GM19463 (cell line): ENCODE results near the gene COPG1.
"Not testable (repeated sequence)": the region's sequence is repeated elsewhere in the genome, so short reads cannot be mapped to it uniquely, and the experiment has no call there.

Source experiments
- ATAC-seq: cut with Tn5 transposase; IDR thresholded peaks from one replicate; pipeline ENCODE4 v1.9.1; 2021; ENCODE audit warnings: mild to moderate bottlenecking, moderate library complexity; ENCODE audit not compliant: unreplicated experiment

The COPG1 gene

GRCh38 chr3:129240436-129240835, 9.0 kb upstream of the COPG1 start:
- no peak for ATAC-seq

GRCh38 chr3:129245141-129245540, 4.3 kb upstream of the COPG1 start:
- ATAC-seq = no peak

DNA sequence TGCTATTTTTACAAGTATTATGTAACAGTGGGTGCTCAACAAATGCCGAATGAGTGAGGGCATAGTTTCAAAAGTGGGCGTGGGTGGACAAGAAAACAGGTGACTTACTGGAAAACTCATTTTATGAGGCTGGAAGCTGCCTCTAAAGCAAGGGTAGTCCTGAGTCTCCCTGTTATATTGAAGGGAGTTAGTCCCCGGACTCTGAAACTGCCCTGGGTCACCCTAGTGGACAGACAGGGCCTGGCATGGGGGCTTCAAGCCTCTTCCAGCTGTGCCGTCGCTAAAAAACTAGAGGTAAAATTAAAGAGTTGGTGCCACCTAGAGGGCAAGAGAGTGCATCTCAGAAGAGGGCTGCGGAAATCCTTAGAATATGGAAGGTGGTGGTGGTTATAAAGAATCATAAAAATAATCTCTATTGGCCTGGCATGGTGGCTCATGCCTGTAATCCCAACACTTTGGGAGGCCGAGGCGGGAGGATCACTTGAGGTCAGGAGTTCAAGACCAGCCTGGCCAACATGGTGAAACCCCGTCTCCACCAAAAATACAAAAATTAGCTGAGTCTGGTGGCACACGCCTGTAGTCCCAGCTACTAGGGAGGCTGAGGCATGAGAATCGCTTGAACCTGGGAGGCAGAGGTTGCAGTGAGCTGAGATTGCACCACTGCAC, 3.6 kb upstream of the COPG1 start:
- not testable (repeated sequence) for ATAC-seq

DNA sequence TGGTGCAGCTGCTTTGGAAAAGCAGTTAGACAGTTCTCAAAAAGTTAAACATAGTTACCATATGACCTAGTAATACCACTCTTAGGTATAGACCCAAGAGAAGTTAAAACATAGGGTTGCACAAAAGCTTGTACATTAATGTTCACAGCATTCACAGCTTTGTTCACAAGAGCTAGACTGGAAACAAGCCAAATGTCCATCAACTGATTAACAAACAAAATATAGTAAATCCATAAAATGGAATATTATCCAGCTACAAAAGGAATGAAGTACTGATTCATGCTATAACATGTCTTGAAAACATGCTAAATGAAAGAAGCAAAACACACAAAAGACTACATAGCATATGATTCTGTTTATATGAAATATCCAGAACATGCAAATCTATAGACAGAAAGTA, 2.8 kb upstream of the COPG1 start:
- ATAC-seq = no peak

GRCh38 chr3:129248286-129248979, 973 bp upstream of the COPG1 start:
- ATAC-seq = no peak

- no peak for ATAC-seq
Observed at GRCh38 chr3:129252748-129253147, 3.3 kb downstream of the COPG1 start.

DNA sequence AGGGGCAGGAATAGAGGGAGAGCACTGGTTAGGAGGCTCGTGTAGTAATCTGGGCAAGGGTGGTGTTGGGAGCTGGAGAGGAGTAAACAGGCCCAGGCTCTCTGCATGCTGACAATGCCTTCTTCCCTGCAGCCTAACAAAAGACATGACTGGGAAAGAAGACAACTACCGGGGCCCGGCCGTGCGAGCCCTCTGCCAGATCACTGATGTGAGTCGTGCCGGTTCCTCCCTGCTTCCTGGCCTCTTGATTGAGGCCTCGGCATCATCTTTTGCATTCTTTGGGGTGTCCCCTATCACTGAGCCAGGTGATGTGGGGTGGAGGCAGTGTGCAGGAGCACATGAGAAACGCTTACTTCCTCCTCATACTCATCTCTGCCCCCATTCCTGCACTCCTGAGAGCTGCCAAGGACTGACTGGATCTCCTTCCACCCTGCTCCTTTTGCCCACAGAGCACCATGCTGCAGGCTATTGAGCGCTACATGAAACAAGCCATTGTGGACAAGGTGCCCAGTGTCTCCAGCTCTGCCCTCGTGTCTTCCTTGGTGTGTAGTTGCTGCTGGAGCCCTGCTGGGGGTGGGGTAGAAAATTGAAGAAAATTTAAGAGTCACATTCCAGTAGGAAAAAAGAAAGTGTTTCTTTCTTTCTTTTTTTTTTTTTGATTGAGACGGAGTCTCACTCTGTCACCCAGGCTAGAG, 5.3 kb downstream of the COPG1 start:
- no peak for ATAC-seq

DNA sequence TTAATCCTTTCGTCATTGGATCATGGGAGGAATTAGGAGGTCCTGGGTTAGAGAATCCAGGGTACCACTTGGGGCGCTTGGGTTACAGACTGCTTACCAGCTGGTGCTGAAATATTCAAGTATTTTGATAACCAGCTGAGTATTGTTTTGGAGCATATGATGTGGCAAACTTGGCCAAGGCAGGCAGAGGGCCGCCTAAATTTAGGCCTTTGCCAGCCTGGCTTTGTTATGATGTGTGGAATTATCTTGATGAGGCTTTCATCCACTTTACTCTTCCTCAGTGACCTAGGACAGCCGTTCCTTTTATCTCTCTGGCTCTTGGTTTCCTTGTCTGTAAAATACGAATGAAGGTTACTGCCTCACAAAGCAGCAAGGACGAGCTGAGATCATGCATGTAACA, 6.9 kb downstream of the COPG1 start:
- no peak for ATAC-seq

DNA sequence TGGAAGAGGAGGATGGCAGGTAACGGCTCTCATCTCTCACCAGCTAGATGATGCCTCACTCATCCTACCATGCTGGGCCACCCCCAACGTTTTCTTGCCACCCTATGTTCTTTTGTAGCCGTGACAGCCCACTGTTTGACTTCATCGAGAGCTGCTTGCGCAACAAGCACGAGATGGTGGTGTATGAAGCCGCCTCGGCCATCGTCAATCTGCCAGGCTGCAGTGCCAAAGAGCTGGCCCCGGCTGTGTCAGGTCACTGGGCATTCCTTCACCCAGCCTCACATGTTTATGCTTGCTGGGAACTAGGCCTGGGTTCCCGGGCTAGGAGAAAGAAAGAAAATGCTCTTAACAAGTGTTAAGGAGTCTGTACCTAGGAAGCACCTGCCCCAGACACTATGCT, 8.2 kb downstream of the COPG1 start:
- ATAC-seq = no peak

DNA sequence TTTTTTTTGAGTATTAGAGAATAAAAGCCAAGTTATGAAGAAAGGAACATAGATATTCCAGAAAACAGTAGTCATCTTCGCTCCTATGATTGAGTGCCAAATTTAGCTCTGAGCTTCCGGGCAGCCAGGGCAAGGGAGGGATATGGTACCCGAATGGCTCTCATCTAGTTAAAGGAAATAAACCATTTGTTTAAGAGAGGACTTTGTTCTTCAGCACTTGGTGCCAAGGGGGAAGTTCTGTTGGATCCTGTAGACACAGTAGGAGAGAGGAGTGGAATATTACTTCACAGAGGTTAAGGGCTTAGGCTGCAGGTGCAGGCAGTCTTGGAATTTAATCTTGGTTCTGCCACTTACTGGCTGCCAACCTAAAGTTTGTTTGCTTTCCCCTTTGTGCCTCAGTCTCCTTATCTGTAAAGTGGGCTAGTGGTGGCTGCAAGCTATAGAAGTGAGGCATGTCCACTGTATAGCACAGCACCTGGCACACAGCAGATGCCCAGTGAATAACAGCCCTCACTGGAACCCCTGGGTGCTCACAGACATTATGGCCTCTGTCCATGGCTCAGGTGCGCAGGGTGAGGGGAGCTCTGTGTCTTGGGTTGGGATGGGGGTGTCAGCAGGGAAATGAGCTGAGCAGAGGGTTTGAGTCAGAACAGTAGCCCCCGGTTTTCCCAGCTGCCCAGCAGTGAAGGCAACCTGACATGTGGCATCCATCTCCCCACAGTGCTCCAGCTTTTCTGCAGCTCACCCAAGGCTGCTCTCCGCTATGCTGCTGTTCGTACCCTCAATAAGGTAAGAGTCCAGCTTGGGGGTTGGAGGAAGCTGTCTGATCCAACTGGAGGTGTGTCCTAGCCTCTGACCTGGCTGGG, 10.4 kb downstream of the COPG1 start:
- ATAC-seq = no peak

DNA sequence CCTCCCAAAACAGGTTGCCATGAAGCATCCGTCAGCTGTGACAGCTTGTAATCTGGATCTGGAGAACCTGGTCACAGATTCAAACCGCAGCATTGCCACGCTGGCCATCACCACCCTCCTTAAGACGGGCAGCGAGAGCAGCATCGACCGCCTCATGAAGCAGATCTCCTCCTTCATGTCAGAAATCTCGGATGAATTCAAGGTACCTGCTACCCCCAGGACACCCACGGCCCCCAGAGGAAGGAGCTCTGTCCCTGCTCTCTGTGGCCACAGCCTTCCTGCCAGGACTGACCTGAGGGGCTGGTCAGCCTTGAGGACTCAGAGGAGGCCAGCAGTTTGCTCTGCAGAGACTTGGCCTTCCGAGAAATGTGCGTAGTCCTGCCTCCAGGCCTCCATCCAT, 11.2 kb downstream of the COPG1 start:
- no peak for ATAC-seq

- ATAC-seq = no peak
Observed at GRCh38 chr3:129261894-129262293, 12.5 kb downstream of the COPG1 start.

DNA sequence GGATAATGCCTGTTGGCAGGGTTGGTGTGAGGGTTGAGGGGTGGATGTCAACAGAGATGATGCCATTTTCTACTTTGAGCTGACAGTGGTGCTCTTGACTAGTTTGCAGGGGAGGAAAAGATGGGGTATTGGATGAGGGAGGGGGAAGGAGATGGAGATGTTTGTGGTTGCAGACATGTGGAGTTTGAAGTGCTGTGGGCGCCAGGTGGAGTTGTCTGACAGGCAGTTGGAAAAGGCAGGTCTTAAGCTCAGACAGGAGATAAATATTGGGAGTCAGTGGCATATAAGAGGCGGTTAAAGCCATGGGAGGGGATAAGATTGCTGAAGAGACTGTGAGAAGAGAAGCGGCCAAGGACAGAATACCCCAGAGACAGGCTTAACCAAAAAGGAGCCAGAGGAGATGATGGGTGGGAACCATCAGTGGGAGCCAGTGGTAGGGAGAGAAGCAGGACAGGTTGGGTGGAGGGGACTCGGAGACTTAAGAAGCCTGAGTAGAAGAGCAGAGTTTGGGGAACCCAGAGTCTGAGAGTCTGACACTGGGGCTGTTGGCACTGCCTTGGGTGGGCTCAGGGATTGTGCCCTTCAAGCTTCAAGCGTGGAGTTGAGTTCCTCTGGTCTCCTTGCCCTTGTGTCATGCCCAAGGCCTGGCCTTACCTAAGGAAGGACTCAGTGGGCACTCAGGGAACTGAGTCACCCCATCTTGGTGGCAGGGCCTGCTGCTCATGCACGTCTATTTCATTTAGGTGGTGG, 13.9 kb downstream of the COPG1 start:
- no peak for ATAC-seq

DNA sequence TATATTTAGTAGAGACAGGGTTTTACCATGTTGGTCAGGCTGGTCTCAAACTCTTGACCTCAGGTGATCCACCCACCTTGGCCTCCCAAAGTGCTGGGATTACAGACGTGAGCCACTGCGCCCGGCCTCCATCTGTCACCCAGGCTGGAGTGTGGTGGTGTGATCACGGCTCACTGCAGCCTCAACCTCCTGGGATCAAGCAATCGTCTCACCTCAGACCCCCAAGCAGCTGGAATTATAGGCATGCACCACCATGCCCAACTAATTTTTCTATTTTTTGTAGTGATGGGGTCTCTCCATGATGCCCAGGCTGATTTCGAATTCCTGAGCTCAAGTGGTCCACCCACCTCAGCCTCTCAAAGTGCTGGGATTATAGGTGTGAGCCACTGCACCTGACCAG, 15.6 kb downstream of the COPG1 start:
- ATAC-seq = not testable (repeated sequence)

DNA sequence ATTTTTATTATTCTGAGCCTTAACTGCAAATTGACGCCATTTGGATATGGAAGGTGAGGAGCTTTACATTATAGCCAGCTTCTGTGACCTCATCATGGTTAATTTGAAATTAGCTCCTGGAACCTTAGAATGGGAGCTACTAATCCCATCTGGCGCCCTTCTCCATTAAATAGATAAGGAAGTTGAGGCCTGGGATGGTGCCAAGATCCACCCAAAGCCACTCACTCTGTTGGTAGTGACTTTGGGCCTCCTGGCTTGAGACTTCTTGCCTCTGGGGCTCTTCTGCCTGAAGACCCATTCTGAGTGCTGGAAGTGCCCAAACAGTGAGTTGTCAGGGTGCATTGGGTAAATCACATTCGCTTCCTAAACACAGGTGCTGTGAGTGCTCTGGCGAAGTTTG, 17.2 kb downstream of the COPG1 start:
- ATAC-seq = no peak

- ATAC-seq = no peak
Observed at GRCh38 chr3:129268396-129268795, 19.0 kb downstream of the COPG1 start.

GRCh38 chr3:129271674-129272073, 22.3 kb downstream of the COPG1 start:
- no peak for ATAC-seq

DNA sequence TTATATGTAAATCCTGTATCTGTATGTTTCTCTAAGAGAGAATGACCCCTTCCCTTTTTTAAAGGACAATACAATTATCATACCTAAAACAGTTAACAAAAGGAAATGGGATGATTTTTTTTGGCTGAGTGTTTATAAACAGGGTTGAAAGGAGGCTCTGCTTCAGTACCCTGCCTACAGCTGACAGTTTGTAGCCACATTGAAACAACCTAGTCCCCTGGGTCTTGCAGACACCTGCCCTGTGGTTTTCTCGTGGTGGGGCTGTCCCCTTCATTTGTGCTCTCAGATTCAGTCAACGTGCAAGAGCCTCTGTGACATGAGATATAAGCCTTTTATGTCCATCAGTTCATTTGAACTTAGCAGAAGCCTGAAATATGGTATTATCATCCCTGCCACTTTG, 27.0 kb downstream of the COPG1 start:
- ATAC-seq = peak; percentile 86

DNA sequence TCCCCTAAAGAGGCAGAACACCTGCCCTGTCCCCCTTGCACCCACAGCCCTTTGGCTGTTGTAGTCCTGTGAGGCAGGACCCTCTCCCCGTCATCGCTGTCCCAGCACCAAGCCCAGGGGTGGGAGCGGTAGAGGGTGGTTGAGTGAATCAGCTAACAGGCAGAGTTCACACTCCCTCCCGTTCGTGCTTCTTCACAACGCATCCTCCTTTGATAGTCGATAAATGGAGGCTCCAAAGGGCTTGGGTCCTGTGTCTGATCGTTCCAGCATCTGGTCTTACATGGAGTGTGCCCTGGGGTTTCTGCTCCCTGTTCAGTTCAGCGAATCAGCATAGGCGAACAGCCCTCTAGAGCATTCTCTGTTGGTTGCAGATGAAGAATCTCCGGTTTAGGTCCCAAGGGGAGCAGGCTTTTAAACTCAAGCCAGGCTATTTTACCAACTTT, 28.4 kb downstream of the COPG1 start:
- no peak for ATAC-seq

DNA sequence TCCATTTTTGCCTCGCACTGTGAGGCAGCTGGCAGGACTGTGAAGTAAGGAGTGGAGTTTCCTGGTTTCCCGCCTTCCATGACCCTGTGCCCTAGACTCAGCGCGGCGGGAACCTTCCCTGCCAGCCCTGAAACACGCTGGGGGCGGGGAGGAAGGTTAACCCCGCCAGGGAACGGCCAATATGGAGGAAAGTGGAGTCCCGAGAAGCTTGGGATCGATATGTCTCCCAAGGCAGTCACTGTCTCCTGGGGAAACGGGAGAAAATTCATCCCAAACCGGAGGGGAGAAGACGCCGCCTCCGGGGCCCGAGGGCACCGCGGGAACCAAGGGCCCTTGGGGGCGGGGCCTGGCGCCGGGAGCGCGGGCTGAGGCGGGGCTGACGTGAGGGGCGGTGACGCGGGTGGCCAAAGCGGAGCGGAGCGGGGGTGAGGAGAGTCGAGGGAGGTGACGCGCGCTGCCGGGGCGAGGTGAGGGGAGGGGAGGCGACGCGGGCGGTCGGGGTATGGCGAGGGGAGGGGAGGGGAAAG, 29.1 kb downstream of the COPG1 start, which contains the start of gene HMCES:
TSS of gene HMCES (plus strand) at position 432 of the 527 bp plus-strand sequence. CDS start 863 bp downstream, outside the sequence.
- ATAC-seq = peak; percentile 34
